Uterus (tissue), 2 donors: ENCODE measurements around the gene HRG.

ENCODE experiments used
- CTCF ChIP-seq, 4 experiments: fragments of 200-600 bp in 2 of 4; fragments of 450-650 bp in 2 of 4; sonication (generic) in 2 of 4; IDR thresholded peaks; one replicate each; pipeline ENCODE4 v1.5.1; 2016 to 2019; ENCODE audit warnings: antibody characterized with exemption in 4 of 4, mild to moderate bottlenecking in 2 of 4, moderate library complexity in 1 of 4
- POLR2A ChIP-seq, 2 donors: fragments of 450-650 bp; IDR thresholded peaks; one replicate each; pipeline ENCODE4 v1.6.1; 2016; ENCODE audit warnings: antibody characterized with exemption in 2 of 2, mild to moderate bottlenecking in 1 of 2, moderate library complexity in 1 of 2

DNA sequence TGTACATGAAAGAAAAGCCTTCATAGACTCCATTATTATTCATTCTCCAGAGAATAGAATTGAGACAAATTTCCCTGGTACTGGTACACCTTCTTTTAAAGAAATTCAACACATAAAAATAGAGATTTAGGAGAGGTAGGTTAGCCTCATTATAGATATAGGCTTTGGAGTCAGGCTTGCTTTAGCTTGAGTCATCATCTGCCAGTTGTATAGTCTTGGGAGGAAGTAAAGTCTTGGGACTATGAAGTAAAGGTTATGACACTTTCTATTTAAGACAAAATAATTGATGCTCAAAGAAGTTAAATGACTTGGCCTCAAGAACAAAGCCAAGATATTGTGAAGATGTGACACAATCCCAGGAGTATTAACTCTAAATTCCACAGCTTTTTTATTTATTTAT lies 4.3 kb downstream of the HRG start:
- TF ChIP-seq CTCF (IDR thresholded peaks at IDR 0.05) (no peak), POLR2A (IDR thresholded peaks at IDR 0.05) (no peak)
